Transverse colon (tissue), 3 donors: ENCODE measurements around the gene ARRB2.

Experiments used
- CTCF ChIP-seq, 5 experiments: fragments of 200-600 bp in 3 of 5; fragments of 450-650 bp in 2 of 5; sonication (generic) in 3 of 5; IDR thresholded peaks; 1 replicate in 2 of 5; 2 replicates in 3 of 5; pipeline ENCODE4 v1.5.1; 2016 to 2017; ENCODE audit warnings: antibody characterized with exemption in 5 of 5, inconsistent platforms in 3 of 5, mild to moderate bottlenecking in 2 of 5, moderate library complexity in 1 of 5
- POLR2A ChIP-seq: fragments of 450-650 bp; IDR thresholded peaks from one replicate; pipeline ENCODE4 v1.6.1; 2016; ENCODE audit warnings: antibody characterized with exemption, mild to moderate bottlenecking, moderate library complexity

GRCh38 chr17:4750606-4751005, 40.2 kb downstream of the ARRB2 start:
- TF ChIP-seq CTCF (IDR thresholded peaks at IDR 0.05) (no peak), POLR2A (no peak)
